ENCODE measurements around the gene SPON1.

- no peak for TF ChIP-seq CTCF (IDR thresholded peaks at IDR 0.05; ENCODE audit: insufficient read depth, low read length, poor library complexity, severe bottlenecking)
- no peak for TF ChIP-seq EZH2phosphoT487 (conservative IDR thresholded peaks at IDR 0.05; ENCODE audit: low read length)
These were observed 73.9 kb downstream of the SPON1 start for GRCh38 chr11:14036469-14036868.
